Measurements from ENCODE around the gene MYO7B.

- TF ChIP-seq CTCF (IDR thresholded peaks at IDR 0.05): no peak
- no peak for TF ChIP-seq POLR2A (IDR thresholded peaks at IDR 0.05)
Measured at GRCh38 chr2:127673291-127674069, 138.0 kb downstream of the MYO7B start.

All from breast epithelium (tissue), 3 donors.